IMR-90 (cell line): Measurements from ENCODE around the gene YKT6. TPM values are rescaled to one million over a fixed set of nuclear protein-coding genes. Genes with fewer than 3 reads are reported as not detected.

Experiments used
- ATAC-seq: fragments of 200-7000 bp; cut with Tn5 transposase; 2 replicates; pipeline ENCODE4 v1.9.1; 2020; ENCODE audit warnings: low read depth, mild to moderate bottlenecking, moderate library complexity
- BruUV-seq: library from RNA; stranded (reverse); fragments of 400-500 nt; replicated peaks from 2 replicates; lab custom pipeline; 2021; lab: Mats Ljungman, UMichigan
- CTCF ChIA-PET: fragments of 300-600 bp; formaldehyde crosslinking; extraction: SDS; loops from one replicate; lab custom pipeline; 2021; ENCODE audit warnings: antibody characterized with exemption; lab: Yijun Ruan, JAX
- POLR2A ChIA-PET: fragments of 300-600 bp; sonication (Branson Sonifier 250); formaldehyde crosslinking; loops from one replicate; lab custom pipeline; 2022; ENCODE audit warnings: antibody characterized with exemption; ENCODE audit not compliant: unreplicated experiment; lab: Charles Lee
- DNase-seq: peaks from one replicate; pipeline ENCODE4 v3.0.0; 2013
- H2AFZ ChIP-seq: replicated peaks from 2 replicates; pipeline ENCODE3; 2013; ENCODE audit warnings: low read length, mild to moderate bottlenecking; ENCODE audit not compliant: poor library complexity
- H2AK5ac ChIP-seq: 2 replicates; pipeline ENCODE4 v1.6.1; 2013; ENCODE audit warnings: low read depth, low read length, inconsistent platforms
- H2AK9ac ChIP-seq: replicated peaks from 2 replicates; pipeline ENCODE3; 2013; ENCODE audit warnings: mild to moderate bottlenecking, low read depth, low read length, moderate library complexity; ENCODE audit not compliant: poor library complexity
- H2BK120ac ChIP-seq: 2 replicates; pipeline ENCODE4 v1.6.1; 2013; ENCODE audit warnings: low read depth, low read length, inconsistent platforms
- H2BK15ac ChIP-seq: 3 replicates; pipeline ENCODE4 v1.6.1; 2013; ENCODE audit warnings: low read depth, low read length, inconsistent platforms
- H2BK20ac ChIP-seq: 2 replicates; pipeline ENCODE4 v1.6.1; 2013; ENCODE audit warnings: low read depth, mild to moderate bottlenecking, inconsistent platforms, low read length, moderate library complexity
- H2BK5ac ChIP-seq: 2 replicates; pipeline ENCODE4 v1.6.1; 2013; ENCODE audit warnings: mild to moderate bottlenecking, low read depth, low read length, inconsistent platforms; ENCODE audit not compliant: poor library complexity, severe bottlenecking
- H3K14ac ChIP-seq: replicated peaks from 2 replicates; pipeline ENCODE4 v1.6.1; 2013; ENCODE audit warnings: low read depth, low read length, inconsistent platforms
- H3K18ac ChIP-seq: 2 replicates; pipeline ENCODE4 v1.6.1; 2013; ENCODE audit warnings: low read depth, low read length, control low read depth
- H3K23ac ChIP-seq: 2 replicates; pipeline ENCODE4 v1.6.1; 2013; ENCODE audit warnings: low read depth, low read length, inconsistent platforms
- H3K27ac ChIP-seq: 2 replicates; pipeline ENCODE4 v1.5.1; 2013; ENCODE audit warnings: mild to moderate bottlenecking, control low read depth, low read length; ENCODE audit not compliant: insufficient read depth
- H3K27me3 ChIP-seq: 2 replicates; pipeline ENCODE4 v1.6.1; 2013; ENCODE audit warnings: low read length; ENCODE audit not compliant: control insufficient read depth, insufficient read depth
- H3K36me3 ChIP-seq: 2 replicates; pipeline ENCODE4 v1.6.1; 2013; ENCODE audit warnings: low read length, mixed read lengths; ENCODE audit not compliant: control insufficient read depth, insufficient read depth
- H3K4ac ChIP-seq: 2 replicates; pipeline ENCODE4 v1.6.1; 2013; ENCODE audit warnings: low read depth, low read length, inconsistent platforms
- H3K4me1 ChIP-seq: 2 replicates; pipeline ENCODE4 v1.6.1; 2013; ENCODE audit warnings: low read length, mixed read lengths; ENCODE audit not compliant: control insufficient read depth, insufficient read depth
- H3K4me2 ChIP-seq: 2 replicates; pipeline ENCODE4 v1.6.1; 2013; ENCODE audit warnings: low read depth, mild to moderate bottlenecking, control low read depth, low read length, moderate library complexity
- H3K4me3 ChIP-seq: 2 replicates; pipeline ENCODE4 v1.5.1; 2013; ENCODE audit warnings: low read depth, mild to moderate bottlenecking, control low read depth, low read length, moderate library complexity; ENCODE audit not compliant: insufficient read depth
- H3K56ac ChIP-seq: 2 replicates; pipeline ENCODE4 v1.6.1; 2013; ENCODE audit warnings: low read length, inconsistent platforms; ENCODE audit not compliant: insufficient read depth; ENCODE audit errors: extremely low read depth
- H3K79me1 ChIP-seq, 2 experiments: 2 replicates each; pipeline ENCODE4 v1.6.1; 2013; ENCODE audit warnings: low read length in 2 of 2, inconsistent platforms in 1 of 2, low read depth in 1 of 2
- H3K9ac ChIP-seq: 2 replicates; pipeline ENCODE4 v1.6.1; 2013; ENCODE audit warnings: low read depth, low read length, control low read depth
- H3K9me1 ChIP-seq: 2 replicates; pipeline ENCODE4 v1.6.1; 2013; ENCODE audit warnings: low read length, inconsistent platforms; ENCODE audit not compliant: insufficient read depth
- H3K9me3 ChIP-seq: 2 replicates; pipeline ENCODE4 v1.6.1; 2013; ENCODE audit warnings: low read length; ENCODE audit not compliant: control insufficient read depth, insufficient read depth
- H4K20me1 ChIP-seq: 2 replicates; pipeline ENCODE4 v1.6.1; 2013; ENCODE audit warnings: low read length, inconsistent platforms; ENCODE audit not compliant: insufficient read depth
- H4K5ac ChIP-seq: 2 replicates; pipeline ENCODE4 v1.6.1; 2013; ENCODE audit warnings: mild to moderate bottlenecking, low read depth, low read length, control low read depth
- H4K8ac ChIP-seq, 2 experiments: 2 replicates each; pipeline ENCODE4 v1.6.1; 2013; ENCODE audit warnings: low read depth in 2 of 2, low read length in 2 of 2, control low read depth in 1 of 2, inconsistent platforms in 1 of 2
- H4K91ac ChIP-seq: 2 replicates; pipeline ENCODE4 v1.6.1; 2013; ENCODE audit warnings: low read depth, low read length, inconsistent platforms; ENCODE audit not compliant: insufficient read depth
- BHLHE40 ChIP-seq: fragments of 150-350 bp; IDR thresholded peaks from 2 replicates; pipeline ENCODE4 v1.6.1; 2016; ENCODE audit warnings: mild to moderate bottlenecking, low read depth, low read length
- CEBPB ChIP-seq: IDR thresholded peaks from 2 replicates; pipeline ENCODE4 v1.6.1; 2012; ENCODE audit warnings: low read depth, low read length, improper control_type of control experiment
- ELK1 ChIP-seq: fragments of 150-350 bp; IDR thresholded peaks from 2 replicates; pipeline ENCODE4 v1.6.1; 2016; ENCODE audit warnings: low read depth, mild to moderate bottlenecking, low read length, moderate library complexity, borderline replicate concordance
- FOS ChIP-seq: fragments of 150-350 bp; IDR thresholded peaks from 2 replicates; pipeline ENCODE4 v1.6.1; 2016; ENCODE audit warnings: low read depth, low read length
- MAFK ChIP-seq: IDR thresholded peaks from 2 replicates; pipeline ENCODE4 v1.6.1; 2012; ENCODE audit warnings: low read depth, low read length, improper control_type of control experiment
- MAZ ChIP-seq: IDR thresholded peaks from 2 replicates; pipeline ENCODE4 v1.6.1; 2012; ENCODE audit warnings: low read depth, mild to moderate bottlenecking, low read length, improper control_type of control experiment, moderate library complexity, borderline replicate concordance
- MXI1 ChIP-seq: IDR thresholded peaks from 2 replicates; pipeline ENCODE4 v1.6.1; 2012; ENCODE audit warnings: low read depth, mild to moderate bottlenecking, low read length, moderate library complexity, borderline replicate concordance
- NFE2L2 ChIP-seq: fragments of 150-350 bp; IDR thresholded peaks from 2 replicates; pipeline ENCODE4 v1.6.1; 2016; ENCODE audit warnings: low read depth, mild to moderate bottlenecking, low read length
- POLR2A ChIP-seq: IDR thresholded peaks from 2 replicates; pipeline ENCODE4 v1.6.1; 2012; ENCODE audit warnings: mild to moderate bottlenecking, low read depth, low read length
- RAD21 ChIP-seq: IDR thresholded peaks from 2 replicates; pipeline ENCODE4 v1.6.1; 2012; ENCODE audit warnings: low read length, improper control_type of control experiment
- RCOR1 ChIP-seq: IDR thresholded peaks from 2 replicates; pipeline ENCODE4 v1.6.1; 2012; ENCODE audit warnings: mild to moderate bottlenecking, low read length, improper control_type of control experiment; ENCODE audit not compliant: insufficient replicate concordance
- RFX5 ChIP-seq: IDR thresholded peaks from 2 replicates; pipeline ENCODE4 v1.8.0; 2012; ENCODE audit warnings: low read depth, mild to moderate bottlenecking, low read length, moderate library complexity
- SMC3 ChIP-seq: fragments of 150-350 bp; IDR thresholded peaks from 2 replicates; pipeline ENCODE4 v1.6.1; 2016; ENCODE audit warnings: low read depth, mild to moderate bottlenecking, antibody characterized with exemption, low read length, moderate library complexity
- USF2 ChIP-seq: fragments of 150-350 bp; IDR thresholded peaks from 2 replicates; pipeline ENCODE4 v1.6.1; 2017; ENCODE audit warnings: mild to moderate bottlenecking, antibody characterized with exemption, low read length, low read depth
- whole genome bisulfite sequencing, 2 experiments: methylation state at CpG; one replicate each; pipeline versions ENCODE4 v1.1.5 to v1.1.7; 2013; ENCODE audit warnings: missing lambda C conversion rate in 2 of 2; ENCODE audit not compliant: insufficient read length in 1 of 2; ENCODE audit errors: extremely low coverage in 2 of 2; 5-methylcytosine and 5-hydroxymethylcytosine counted together
- dilution Hi-C: fragments of 300-500 bp; cut with HindIII; formaldehyde crosslinking; loops from one replicate; pipeline ENCODE4 v1.14.3; 2018; ENCODE audit warnings: low sequenced_read_pairs; ENCODE audit not compliant: unreplicated experiment
- in situ Hi-C: fragments of 300-500 bp; cut with MboI; formaldehyde crosslinking; loops from 3 replicates; pipeline ENCODE4 v1.14.3; 2019; ENCODE audit warnings: low sequenced_read_pairs, inconsistent platforms, mixed read lengths
- intact Hi-C: fragments of 100-400 bp; cut with micrococcal nuclease; formaldehyde crosslinking; loops from 2 replicates; pipeline ENCODE4 v1.10.0; 2022
- polyA plus RNA-seq, 3 experiments: library from polyadenylated mRNA; depleted of rRNA; stranded (reverse); fragments of >200 nt; gene quantifications; 2 replicates each; pipeline ENCODE4 v1.2.3, GENCODE V29; 2012; ENCODE audit warnings: low replicate concordance in 1 of 3
- total RNA-seq: library from RNA; depleted of rRNA; stranded (reverse); fragments of >200 nt; gene quantifications from 2 replicates; pipeline ENCODE4 v1.2.3, GENCODE V29; 2012

The YKT6 gene
- total and polyA plus RNA-seq, 2 of the 4 experiments (the other 2 are of a cell fraction) = 115 to 120 TPM

- in situ Hi-C loops = no loop called here
- POLR2A ChIA-PET = no interaction called here
- H3K4me1 ChIP-seq = no peaks in the 10 kb centered on the region
These were observed 29.5 kb downstream of the YKT6 start for GRCh38 chr7:44230286-44230685.

More at GRCh38 chr7:44230286-44230685, 29.5 kb downstream of the YKT6 start:
- Histone ChIP-seq H3K23ac (no peak overlapping the region), H4K8ac (no peak overlapping the region), H2AFZ (no peak overlapping the region), H2AK5ac (no peak overlapping the region), H3K9me3 (no peaks in the 10 kb centered on the region), H4K91ac (no peak overlapping the region), H3K18ac (no peak overlapping the region), H3K27ac (no peak overlapping the region), H4K20me1 (no peaks in the 10 kb centered on the region), H3K4me2 (no peak overlapping the region), H2BK15ac (no peak overlapping the region), H3K4ac (no peak overlapping the region), H2BK20ac (no peak overlapping the region), H3K27me3 (peaks cover 47% of the 10 kb centered on the region), H2BK5ac (no peak overlapping the region), H2BK120ac (no peak overlapping the region), H3K4me3 (no peak overlapping the region), H3K56ac (no peak overlapping the region), H3K9me1 (no peaks in the 10 kb centered on the region), H4K5ac (no peak overlapping the region), H3K14ac (no peak overlapping the region), H3K79me1 (no peaks in the 10 kb centered on the region), H3K36me3 (no peaks in the 10 kb centered on the region), H2AK9ac (no peak overlapping the region), H3K9ac (no peak overlapping the region)
- CTCF ChIA-PET = no interaction called here
- BruUV-seq = no TSS peak
- intact Hi-C loops (no loop called here), dilution Hi-C loops (no loop called here)
- DNase-seq (no peak), ATAC-seq (no peak)
- WGBS, 2 experiments = 52% methylated on average over 4 of the region's 7 CpGs; no CpG with 5 or more reads in 1 of the 2 experiments
- TF ChIP-seq FOS (no peak), SMC3 (no peak), MAFK (no peak), MAZ (no peak), MXI1 (no peak), BHLHE40 (no peak), RAD21 (no peak), USF2 (no peak), RCOR1 (no peak), NFE2L2 (no peak), RFX5 (no peak), CEBPB (no peak), ELK1 (no peak), POLR2A (no peak)
